Measurements from ENCODE around the gene ESYT3. TPM values are rescaled to one million over a fixed set of nuclear protein-coding genes. Genes with fewer than 3 reads are reported as not detected.
A peak's percentile ranks its signal among the peaks of the same experiment; 100 is the strongest.

The ESYT3 gene
- total RNA-seq, 1 experiment from 2014 or later = 6.3 TPM

DNA sequence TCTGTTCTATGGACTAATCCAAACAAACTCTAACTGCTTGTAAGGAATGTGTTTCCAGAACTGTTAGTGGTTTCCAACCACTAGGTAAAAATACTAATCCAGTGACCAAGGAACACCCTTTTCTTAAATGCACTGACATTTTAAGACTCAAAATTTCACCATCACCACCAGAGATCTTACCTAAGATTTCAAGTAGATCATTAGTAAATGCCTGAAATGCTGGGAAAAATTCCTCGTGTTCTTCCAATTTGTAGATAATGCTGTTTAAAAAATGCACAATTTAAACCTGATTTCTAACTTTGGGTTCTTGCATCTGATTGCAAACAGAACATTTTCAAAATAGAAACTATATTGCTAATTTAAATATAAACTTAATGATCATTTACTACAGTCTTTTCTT, 63.4 kb downstream of the ESYT3 start:
- DNase-seq = no peak
- no CpG with 5 or more reads among the region's 1 CpG for WGBS (ENCODE audit: extremely low coverage, insufficient read length, low lambda C conversion rate)
- Histone ChIP-seq H3K4ac (ENCODE audit: low read depth, low read length) (no peak overlapping the region), H3K9me3 (ENCODE audit: control insufficient read depth, low read depth, low read length) (no peaks in the 10 kb centered on the region), H4K91ac (ENCODE audit: insufficient read length, low read depth, low read length) (no peak overlapping the region), H2BK5ac (ENCODE audit: insufficient read length, low read length) (no peak overlapping the region), H3K79me1 (ENCODE audit: insufficient read depth, low read depth, low read length, poor library complexity, severe bottlenecking) (no peaks in the 10 kb centered on the region), H2AK5ac (ENCODE audit: insufficient read length, low read length) (no peak overlapping the region), H3K4me1 (ENCODE audit: insufficient read depth, low read length) (peaks cover 6% of the 10 kb centered on the region; the same call in 1 of the 2 replicates), H3K9ac (ENCODE audit: extremely low read depth, insufficient read length, low read length) (no peak overlapping the region), H3K27ac (ENCODE audit: insufficient read length, low read depth, low read length) (no peak overlapping the region), H3K14ac (ENCODE audit: insufficient read depth, low read length) (no peak overlapping the region), H4K5ac (ENCODE audit: insufficient read length, low read depth, low read length) (no peak overlapping the region), H4K20me1 (ENCODE audit: control insufficient read depth, insufficient read depth, insufficient read length) (no peaks in the 10 kb centered on the region), H3K23me2 (ENCODE audit: insufficient read length, low read depth, low read length, poor library complexity, severe bottlenecking) (no peaks in the 10 kb centered on the region), H3K4me2 (ENCODE audit: insufficient read depth, insufficient read length, low read length) (no peak overlapping the region), H2BK12ac (ENCODE audit: insufficient read length, low read depth, low read length) (no peak overlapping the region), H4K8ac (replicated peaks; ENCODE audit: insufficient read length, low read depth, low read length) (no peak overlapping the region), H2BK120ac (ENCODE audit: low read depth, low read length, poor library complexity, severe bottlenecking) (no peak overlapping the region), H2AFZ (ENCODE audit: low read length) (no peak overlapping the region), H3T11ph (ENCODE audit: low read length) (no peak overlapping the region), H2BK20ac (ENCODE audit: low read depth, low read length, poor library complexity, severe bottlenecking) (no peak overlapping the region), H2BK15ac (ENCODE audit: low read depth, low read length) (no peak overlapping the region), H3K18ac (ENCODE audit: insufficient read length, low read depth, low read length) (no peak overlapping the region), H3K56ac (ENCODE audit: insufficient read length, low read depth, low read length) (no peak overlapping the region), H3K27me3 (ENCODE audit: insufficient read depth, low read length) (no peaks in the 10 kb centered on the region), H3K23ac (ENCODE audit: insufficient read length, low read depth, low read length) (no peak overlapping the region), H3K79me2 (ENCODE audit: insufficient read depth, low read length) (no peaks in the 10 kb centered on the region)
- no peaks in the 10 kb centered on the region for H3K9me3 Mint-ChIP-seq
- peaks cover 12% of the 10 kb centered on the region in 2 experiments for H3K4me1 Mint-ChIP-seq
- H3K27me3 Mint-ChIP-seq (ENCODE audit: low read depth) = no peaks in the 10 kb centered on the region
- H3K4me3 Mint-ChIP-seq = no peak overlapping the region
- TF ChIP-seq, protein P1, sequence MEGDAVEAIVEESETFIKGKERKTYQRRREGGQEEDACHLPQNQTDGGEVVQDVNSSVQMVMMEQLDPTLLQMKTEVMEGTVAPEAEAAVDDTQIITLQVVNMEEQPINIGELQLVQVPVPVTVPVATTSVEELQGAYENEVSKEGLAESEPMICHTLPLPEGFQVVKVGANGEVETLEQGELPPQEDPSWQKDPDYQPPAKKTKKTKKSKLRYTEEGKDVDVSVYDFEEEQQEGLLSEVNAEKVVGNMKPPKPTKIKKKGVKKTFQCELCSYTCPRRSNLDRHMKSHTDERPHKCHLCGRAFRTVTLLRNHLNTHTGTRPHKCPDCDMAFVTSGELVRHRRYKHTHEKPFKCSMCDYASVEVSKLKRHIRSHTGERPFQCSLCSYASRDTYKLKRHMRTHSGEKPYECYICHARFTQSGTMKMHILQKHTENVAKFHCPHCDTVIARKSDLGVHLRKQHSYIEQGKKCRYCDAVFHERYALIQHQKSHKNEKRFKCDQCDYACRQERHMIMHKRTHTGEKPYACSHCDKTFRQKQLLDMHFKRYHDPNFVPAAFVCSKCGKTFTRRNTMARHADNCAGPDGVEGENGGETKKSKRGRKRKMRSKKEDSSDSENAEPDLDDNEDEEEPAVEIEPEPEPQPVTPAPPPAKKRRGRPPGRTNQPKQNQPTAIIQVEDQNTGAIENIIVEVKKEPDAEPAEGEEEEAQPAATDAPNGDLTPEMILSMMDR (conservative IDR thresholded peaks at IDR 0.05) = no peak
- H3K36me3 Mint-ChIP-seq (ENCODE audit: insufficient read depth in 1 of 3, low read depth in 3 of 3) = peaks cover 0 to 14% (median 12%) of the 10 kb centered on the region in 3 experiments; a peak in 5 of 7 replicates
- H3K27ac Mint-ChIP-seq = 0 out of 7 replicates have a peak overlapping the region, but pooled peaks of 1 of the 3 experiments have one; percentile 35
